ENCODE measurements around the gene VPS13D.

Gene VPS13D

GRCh38 chr1:12338017-12338416 is 108.2 kb downstream of the VPS13D start:
- Histone ChIP-seq H3K36me3 (ENCODE audit: insufficient read depth, low read length) (peaks cover 19% of the 10 kb centered on the region; the same call in 1 of the 2 replicates), H2AFZ (ENCODE audit: low read length) (no peak overlapping the region), H3K9ac (ENCODE audit: low read length) (no peak overlapping the region), H3K9me2 (ENCODE audit: low read depth, low read length) (no peaks in the 10 kb centered on the region), H3K4me2 (ENCODE audit: low read length) (no peak overlapping the region), H4K20me1 (ENCODE audit: insufficient read depth, low read length) (no peaks in the 10 kb centered on the region), H3K27ac (ENCODE audit: low read depth, low read length, poor library complexity, severe bottlenecking) (no peak overlapping the region), H3K27me3 (ENCODE audit: insufficient read depth, low read length) (no peaks in the 10 kb centered on the region), H3K4me1 (ENCODE audit: insufficient read depth, low read length, severe bottlenecking) (peaks cover 5% of the 10 kb centered on the region), H3K4me3 (ENCODE audit: low read depth, low read length, poor library complexity, severe bottlenecking) (no peak overlapping the region), H3K79me2 (ENCODE audit: insufficient read depth, low read length) (no peaks in the 10 kb centered on the region), H3F3A (ENCODE audit: insufficient read depth, low read length) (no peaks in the 10 kb centered on the region), H3K9me3 (ENCODE audit: low read length) (no peaks in the 10 kb centered on the region)
- TF ChIP-seq CTCF (IDR thresholded peaks at IDR 0.05; ENCODE audit: low read length) (no peak), EZH2 (IDR thresholded peaks at IDR 0.05; ENCODE audit: borderline replicate concordance, low read length) (no peak)

- no peaks in the 10 kb centered on the region for H3K79me2 ChIP-seq (ENCODE audit: insufficient read depth, low read length)
- no peak overlapping the region for H2AFZ ChIP-seq (ENCODE audit: low read length)
- no peak overlapping the region for H3K9ac ChIP-seq (ENCODE audit: low read length)
- H4K20me1 ChIP-seq (ENCODE audit: insufficient read depth, low read length) = no peaks in the 10 kb centered on the region
- H3K36me3 ChIP-seq (ENCODE audit: insufficient read depth, low read length) = peaks cover 11% of the 10 kb centered on the region; the same call in 1 of the 2 replicates
- H3F3A ChIP-seq (ENCODE audit: insufficient read depth, low read length) = no peaks in the 10 kb centered on the region
- peaks cover 5% of the 10 kb centered on the region for H3K4me1 ChIP-seq (ENCODE audit: insufficient read depth, low read length, severe bottlenecking)
- no peak overlapping the region for H3K27ac ChIP-seq (ENCODE audit: low read depth, low read length, poor library complexity, severe bottlenecking)
- no peak overlapping the region for H3K4me2 ChIP-seq (ENCODE audit: low read length)
- H3K27me3 ChIP-seq (ENCODE audit: insufficient read depth, low read length) = no peaks in the 10 kb centered on the region
- no peak overlapping the region for H3K4me3 ChIP-seq (ENCODE audit: low read depth, low read length, poor library complexity, severe bottlenecking)
- H3K9me2 ChIP-seq (ENCODE audit: low read depth, low read length) = no peaks in the 10 kb centered on the region
- H3K9me3 ChIP-seq (ENCODE audit: low read length) = no peaks in the 10 kb centered on the region
- TF ChIP-seq CTCF (IDR thresholded peaks at IDR 0.05; ENCODE audit: low read length) (no peak), EZH2 (IDR thresholded peaks at IDR 0.05; ENCODE audit: borderline replicate concordance, low read length) (no peak)
Measured at GRCh38 chr1:12338823-12339222, 109.0 kb downstream of the VPS13D start.

- Histone ChIP-seq H3K9me3 (ENCODE audit: low read length) (no peaks in the 10 kb centered on the region), H4K20me1 (ENCODE audit: insufficient read depth, low read length) (no peaks in the 10 kb centered on the region), H2AFZ (ENCODE audit: low read length) (no peak overlapping the region), H3K36me3 (ENCODE audit: insufficient read depth, low read length) (peaks cover 6% of the 10 kb centered on the region; the same call in 1 of the 2 replicates), H3K27ac (ENCODE audit: low read depth, low read length, poor library complexity, severe bottlenecking) (no peak overlapping the region), H3F3A (ENCODE audit: insufficient read depth, low read length) (no peaks in the 10 kb centered on the region), H3K9ac (ENCODE audit: low read length) (no peak overlapping the region), H3K4me3 (ENCODE audit: low read depth, low read length, poor library complexity, severe bottlenecking) (no peak overlapping the region), H3K27me3 (ENCODE audit: insufficient read depth, low read length) (no peaks in the 10 kb centered on the region), H3K4me1 (ENCODE audit: insufficient read depth, low read length, severe bottlenecking) (peaks cover 9% of the 10 kb centered on the region), H3K79me2 (ENCODE audit: insufficient read depth, low read length) (no peaks in the 10 kb centered on the region), H3K9me2 (ENCODE audit: low read depth, low read length) (no peaks in the 10 kb centered on the region), H3K4me2 (ENCODE audit: low read length) (no peak overlapping the region)
- TF ChIP-seq EZH2 (IDR thresholded peaks at IDR 0.05; ENCODE audit: borderline replicate concordance, low read length) = no peak
- TF ChIP-seq CTCF (IDR thresholded peaks at IDR 0.05; ENCODE audit: low read length) = no peak; the same call in 1 of the 2 replicates
Measured at GRCh38 chr1:12339396-12339795, 109.6 kb downstream of the VPS13D start.
